ENCODE results near the gene TTC6. TPM values are rescaled to one million over a fixed set of nuclear protein-coding genes. Genes with fewer than 3 reads are reported as not detected.
"Not testable (repeated sequence)": the region's sequence is repeated elsewhere in the genome, so short reads cannot be mapped to it uniquely, and the experiment has no call there.

The TTC6 gene
- not detected for total RNA-seq

- H3K27me3 ChIP-seq (ENCODE audit: insufficient read depth, low read length): peaks cover 92% of the 10 kb centered on the region
- H3K9me3 ChIP-seq (ENCODE audit: low read depth, low read length): no peaks in the 10 kb centered on the region
- H3K4me3 ChIP-seq (ENCODE audit: low read length): no peak within 1 kb of the TSS
- peaks cover 9% of the 10 kb centered on the region for H3K4me1 ChIP-seq (ENCODE audit: insufficient read depth, low read length)
Measured at GRCh38 chr14:37594971-37595808, at the start of gene TTC6, which contains the start of gene FOXA1. Gene TTC6 (plus strand): TSS chr14:37595629. CDS start chr14:37622065, 26,436 bp downstream. Gene FOXA1 (minus strand): TSS chr14:37595249. CDS start chr14:37594972, 277 bp downstream.

GRCh38 chr14:37546621-37547447, 48.6 kb upstream of the TTC6 start:
- no peaks in the 10 kb centered on the region for H3K27me3 ChIP-seq (ENCODE audit: insufficient read depth, low read length)
- H3K9me3 ChIP-seq (ENCODE audit: low read depth, low read length): no peaks in the 10 kb centered on the region
- no peaks in the 10 kb centered on the region for H3K4me1 ChIP-seq (ENCODE audit: insufficient read depth, low read length)
- H3K4me3 ChIP-seq (ENCODE audit: low read length): no peak overlapping the region

GRCh38 chr14:37550511-37550910, 44.9 kb upstream of the TTC6 start:
- Histone ChIP-seq H3K27me3 (ENCODE audit: insufficient read depth, low read length) (no peaks in the 10 kb centered on the region), H3K4me1 (ENCODE audit: insufficient read depth, low read length) (no peaks in the 10 kb centered on the region), H3K9me3 (ENCODE audit: low read depth, low read length) (peaks cover 7% of the 10 kb centered on the region), H3K4me3 (ENCODE audit: low read length) (no peak overlapping the region)

GRCh38 chr14:37551119-37551518, 44.3 kb upstream of the TTC6 start:
- peaks cover 7% of the 10 kb centered on the region for H3K9me3 ChIP-seq (ENCODE audit: low read depth, low read length)
- no peaks in the 10 kb centered on the region for H3K27me3 ChIP-seq (ENCODE audit: insufficient read depth, low read length)
- no peaks in the 10 kb centered on the region for H3K4me1 ChIP-seq (ENCODE audit: insufficient read depth, low read length)
- H3K4me3 ChIP-seq (ENCODE audit: low read length): no peak overlapping the region

- Histone ChIP-seq H3K4me3 (ENCODE audit: low read length) (no peak overlapping the region), H3K27me3 (ENCODE audit: insufficient read depth, low read length) (no peaks in the 10 kb centered on the region), H3K9me3 (ENCODE audit: low read depth, low read length) (peaks cover 7% of the 10 kb centered on the region), H3K4me1 (ENCODE audit: insufficient read depth, low read length) (no peaks in the 10 kb centered on the region)
Measured at GRCh38 chr14:37553935-37554550, 41.4 kb upstream of the TTC6 start.

GRCh38 chr14:37555596-37555995, 39.8 kb upstream of the TTC6 start:
- H3K4me1 ChIP-seq (ENCODE audit: insufficient read depth, low read length); H3K9me3 ChIP-seq (ENCODE audit: low read depth, low read length); H3K27me3 ChIP-seq (ENCODE audit: insufficient read depth, low read length); H3K4me3 ChIP-seq (ENCODE audit: low read length): not testable (repeated sequence)

GRCh38 chr14:37558740-37559139, 36.7 kb upstream of the TTC6 start:
- Histone ChIP-seq H3K9me3 (ENCODE audit: low read depth, low read length) (no peaks in the 10 kb centered on the region), H3K4me3 (ENCODE audit: low read length) (no peak overlapping the region), H3K4me1 (ENCODE audit: insufficient read depth, low read length) (no peaks in the 10 kb centered on the region), H3K27me3 (ENCODE audit: insufficient read depth, low read length) (no peaks in the 10 kb centered on the region)

GRCh38 chr14:37559386-37559785, 36.0 kb upstream of the TTC6 start:
- H3K27me3 ChIP-seq (ENCODE audit: insufficient read depth, low read length): no peaks in the 10 kb centered on the region
- H3K9me3 ChIP-seq (ENCODE audit: low read depth, low read length): no peaks in the 10 kb centered on the region
- H3K4me1 ChIP-seq (ENCODE audit: insufficient read depth, low read length): no peaks in the 10 kb centered on the region
- H3K4me3 ChIP-seq (ENCODE audit: low read length): no peak overlapping the region

- Histone ChIP-seq H3K9me3 (ENCODE audit: low read depth, low read length) (no peaks in the 10 kb centered on the region), H3K4me1 (ENCODE audit: insufficient read depth, low read length) (no peaks in the 10 kb centered on the region), H3K27me3 (ENCODE audit: insufficient read depth, low read length) (no peaks in the 10 kb centered on the region), H3K4me3 (ENCODE audit: low read length) (no peak overlapping the region)
Measured at GRCh38 chr14:37563189-37563588, 32.2 kb upstream of the TTC6 start.

GRCh38 chr14:37565550-37565949, 29.9 kb upstream of the TTC6 start:
- H3K4me1 ChIP-seq (ENCODE audit: insufficient read depth, low read length): no peaks in the 10 kb centered on the region
- no peak overlapping the region for H3K4me3 ChIP-seq (ENCODE audit: low read length)
- H3K9me3 ChIP-seq (ENCODE audit: low read depth, low read length): no peaks in the 10 kb centered on the region
- H3K27me3 ChIP-seq (ENCODE audit: insufficient read depth, low read length): no peaks in the 10 kb centered on the region

- Histone ChIP-seq H3K27me3 (ENCODE audit: insufficient read depth, low read length) (no peaks in the 10 kb centered on the region), H3K4me1 (ENCODE audit: insufficient read depth, low read length) (no peaks in the 10 kb centered on the region), H3K4me3 (ENCODE audit: low read length) (no peak overlapping the region), H3K9me3 (ENCODE audit: low read depth, low read length) (no peaks in the 10 kb centered on the region)
Measured at GRCh38 chr14:37566811-37567371, 28.5 kb upstream of the TTC6 start.

GRCh38 chr14:37569729-37570128, 25.7 kb upstream of the TTC6 start:
- Histone ChIP-seq H3K27me3 (ENCODE audit: insufficient read depth, low read length) (peaks cover 3% of the 10 kb centered on the region), H3K4me3 (ENCODE audit: low read length) (no peak overlapping the region)

GRCh38 chr14:37571391-37571790, 24.0 kb upstream of the TTC6 start:
- no peaks in the 10 kb centered on the region for H3K9me3 ChIP-seq (ENCODE audit: low read depth, low read length)
- H3K4me3 ChIP-seq (ENCODE audit: low read length): no peak overlapping the region
- no peaks in the 10 kb centered on the region for H3K4me1 ChIP-seq (ENCODE audit: insufficient read depth, low read length)
- H3K27me3 ChIP-seq (ENCODE audit: insufficient read depth, low read length): peaks cover 3% of the 10 kb centered on the region

More at GRCh38 chr14:37569729-37570128, 25.7 kb upstream of the TTC6 start:
- no peaks in the 10 kb centered on the region for H3K4me1 ChIP-seq (ENCODE audit: insufficient read depth, low read length)
- H3K9me3 ChIP-seq (ENCODE audit: low read depth, low read length): no peaks in the 10 kb centered on the region

GRCh38 chr14:37573356-37573755, 22.1 kb upstream of the TTC6 start:
- Histone ChIP-seq H3K27me3 (ENCODE audit: insufficient read depth, low read length) (peaks cover 4% of the 10 kb centered on the region), H3K4me1 (ENCODE audit: insufficient read depth, low read length) (no peaks in the 10 kb centered on the region), H3K9me3 (ENCODE audit: low read depth, low read length) (no peaks in the 10 kb centered on the region), H3K4me3 (ENCODE audit: low read length) (no peak overlapping the region)

- Histone ChIP-seq H3K4me3 (ENCODE audit: low read length) (no peak overlapping the region), H3K9me3 (ENCODE audit: low read depth, low read length) (no peaks in the 10 kb centered on the region), H3K4me1 (ENCODE audit: insufficient read depth, low read length) (no peaks in the 10 kb centered on the region), H3K27me3 (ENCODE audit: insufficient read depth, low read length) (peaks cover 36% of the 10 kb centered on the region)
Measured at GRCh38 chr14:37579274-37579673, 16.2 kb upstream of the TTC6 start.
